Liver (tissue), 3 donors: ENCODE measurements around the gene JMJD7.

Experiments used
- CTCF ChIP-seq: fragments of 150-350 bp; IDR thresholded peaks from 2 replicates; pipeline ENCODE4 v1.5.1; 2017; ENCODE audit warnings: improper control_type of control experiment, low read depth, low read length; ENCODE audit not compliant: missing input control
- SP1 ChIP-seq: IDR thresholded peaks from 2 replicates; pipeline ENCODE4 v1.6.1; 2018; ENCODE audit warnings: antibody characterized with exemption, mild to moderate bottlenecking
- TAF1 ChIP-seq: conservative IDR thresholded peaks from 2 replicates; pipeline ENCODE4 v1.6.1; 2016; ENCODE audit warnings: antibody characterized with exemption, mild to moderate bottlenecking
- YY1 ChIP-seq: IDR thresholded peaks from 2 replicates; pipeline ENCODE4 v1.6.1; 2016; ENCODE audit warnings: antibody characterized with exemption, mild to moderate bottlenecking
- donor health status: healthy.
- donor health status: healthy.

GRCh38 chr15:41797201-41797944, 30.5 kb upstream of the JMJD7 start:
- TF ChIP-seq TAF1 (no peak), SP1 (no peak), CTCF (no peak), YY1 (no peak)
